NT2/D1 (cell line): ENCODE measurements around the gene CACNA1G.

Experiments
- DNase-seq: peaks from one replicate; pipeline ENCODE4 v3.0.0-alpha.2; 2011; ENCODE audit warnings: low read depth, low spot score
- H3K27me3 ChIP-seq: 2 replicates; pipeline ENCODE4 v1.6.0; 2011; ENCODE audit warnings: mild to moderate bottlenecking; ENCODE audit not compliant: insufficient read length, insufficient read depth
- H3K36me3 ChIP-seq: 2 replicates; pipeline ENCODE4 v1.6.1; 2011; ENCODE audit warnings: mild to moderate bottlenecking, low read length, mixed read lengths; ENCODE audit not compliant: insufficient read depth, insufficient read length
- H3K4me1 ChIP-seq: 2 replicates; pipeline ENCODE4 v1.5.1; 2011; ENCODE audit not compliant: insufficient read depth, insufficient read length
- H3K4me3 ChIP-seq: 2 replicates; pipeline ENCODE4 v1.5.1; 2011; ENCODE audit warnings: low read depth; ENCODE audit not compliant: insufficient read length
- H3K9ac ChIP-seq: 2 replicates; pipeline ENCODE4 v1.6.0; 2011; ENCODE audit warnings: low read depth; ENCODE audit not compliant: insufficient read length
- H3K9me3 ChIP-seq: 2 replicates; pipeline ENCODE4 v1.5.1; 2011; ENCODE audit warnings: mild to moderate bottlenecking, low read length; ENCODE audit not compliant: insufficient read depth
- SUZ12 ChIP-seq: IDR thresholded peaks from 2 replicates; pipeline ENCODE4 v1.6.1; 2011; ENCODE audit not compliant: insufficient read length, insufficient read depth; ENCODE audit errors: extremely low read depth
- YY1 ChIP-seq: IDR thresholded peaks from 2 replicates; pipeline ENCODE4 v1.6.1; 2011; ENCODE audit not compliant: insufficient read length, insufficient read depth
- ZNF274 ChIP-seq: IDR thresholded peaks from 2 replicates; pipeline ENCODE4 v1.6.1; 2011; ENCODE audit warnings: mild to moderate bottlenecking, low read depth, low read length

Gene CACNA1G

GRCh38 chr17:50594128-50594823, 33.8 kb downstream of the CACNA1G start:
- H3K27me3 ChIP-seq: no peaks in the 10 kb centered on the region
- H3K4me1 ChIP-seq: peaks cover 9% of the 10 kb centered on the region
- H3K36me3 ChIP-seq: no peaks in the 10 kb centered on the region

DNA sequence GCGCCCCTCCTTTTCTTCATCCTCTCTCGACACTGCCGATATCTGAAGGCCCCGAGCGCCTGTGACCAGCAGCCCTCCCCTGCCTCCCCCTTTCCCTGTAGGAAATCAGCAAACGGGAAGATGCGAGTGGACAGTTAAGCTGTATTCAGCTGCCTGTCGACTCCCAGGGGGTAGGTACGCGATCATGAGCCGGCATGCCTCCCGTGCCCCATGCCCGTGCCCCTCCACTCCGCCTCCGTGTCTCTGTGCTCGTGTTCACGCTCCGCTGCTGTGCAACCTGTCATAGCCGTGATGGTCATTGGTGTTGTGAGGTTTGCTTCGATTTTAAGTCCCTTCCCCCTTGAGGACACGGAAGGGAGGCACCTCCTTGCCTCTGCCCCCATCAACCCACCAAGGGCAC, 34.4 kb downstream of the CACNA1G start:
- H3K27me3 ChIP-seq: no peaks in the 10 kb centered on the region
- no peaks in the 10 kb centered on the region for H3K9me3 ChIP-seq
- H3K36me3 ChIP-seq: no peaks in the 10 kb centered on the region
- no peak for DNase-seq
- peaks cover 9% of the 10 kb centered on the region for H3K4me1 ChIP-seq
- no peak overlapping the region for H3K4me3 ChIP-seq
- TF ChIP-seq ZNF274 (no peak), YY1 (no peak), SUZ12 (no peak)
- H3K9ac ChIP-seq: no peak overlapping the region

More at GRCh38 chr17:50594128-50594823, 33.8 kb downstream of the CACNA1G start:
- no peak overlapping the region for H3K4me3 ChIP-seq
- no peak overlapping the region for H3K9ac ChIP-seq
- DNase-seq: no peak
- no peaks in the 10 kb centered on the region for H3K9me3 ChIP-seq
- no peak for TF ChIP-seq ZNF274
- no peak for TF ChIP-seq YY1
- TF ChIP-seq SUZ12: no peak

GRCh38 chr17:50596191-50597037, 35.9 kb downstream of the CACNA1G start:
- H3K4me3 ChIP-seq: no peak overlapping the region
- no peak overlapping the region for H3K9ac ChIP-seq
- no peaks in the 10 kb centered on the region for H3K27me3 ChIP-seq
- no peak for DNase-seq
- no peaks in the 10 kb centered on the region for H3K9me3 ChIP-seq
- peaks cover 9% of the 10 kb centered on the region for H3K4me1 ChIP-seq
- no peaks in the 10 kb centered on the region for H3K36me3 ChIP-seq
- TF ChIP-seq SUZ12 (no peak), YY1 (no peak), ZNF274 (no peak)

DNA sequence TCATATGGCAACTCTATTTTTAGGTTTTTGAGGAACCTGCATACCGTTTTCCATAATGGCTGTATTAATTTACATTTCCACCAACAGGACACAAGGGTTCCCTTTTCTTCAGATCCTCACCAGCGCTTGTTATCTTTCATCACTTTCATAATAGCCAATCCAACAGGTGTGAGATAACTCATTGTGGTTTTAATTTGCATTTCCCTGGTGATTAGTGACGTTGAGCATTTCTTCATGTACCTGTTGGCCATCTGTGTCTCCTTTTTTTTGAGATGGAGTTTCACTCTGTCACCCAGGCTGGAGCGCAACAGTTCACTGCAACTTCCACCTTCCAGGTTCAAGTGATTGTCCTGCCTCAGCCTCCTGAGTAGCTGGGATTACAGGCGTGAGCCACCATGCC, 38.0 kb downstream of the CACNA1G start:
- Histone ChIP-seq H3K27me3 (no peaks in the 10 kb centered on the region), H3K4me1 (peaks cover 16% of the 10 kb centered on the region), H3K9me3 (no peaks in the 10 kb centered on the region), H3K4me3 (no peak overlapping the region), H3K9ac (no peak overlapping the region), H3K36me3 (no peaks in the 10 kb centered on the region)
- TF ChIP-seq SUZ12 (no peak), YY1 (no peak), ZNF274 (no peak)
- DNase-seq: no peak

DNA sequence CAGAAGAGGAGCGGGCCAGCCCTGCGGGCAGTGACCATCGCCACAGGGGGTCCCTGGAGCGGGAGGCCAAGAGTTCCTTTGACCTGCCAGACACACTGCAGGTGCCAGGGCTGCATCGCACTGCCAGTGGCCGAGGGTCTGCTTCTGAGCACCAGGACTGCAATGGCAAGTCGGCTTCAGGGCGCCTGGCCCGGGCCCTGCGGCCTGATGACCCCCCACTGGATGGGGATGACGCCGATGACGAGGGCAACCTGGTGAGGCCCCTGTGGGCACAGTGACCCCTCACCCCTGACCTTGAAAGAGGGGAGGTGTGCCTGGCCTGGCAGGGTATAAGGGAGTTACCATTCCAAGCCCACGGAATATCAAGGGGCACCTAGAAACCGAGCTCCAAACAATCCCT, 39.1 kb downstream of the CACNA1G start:
- Histone ChIP-seq H3K27me3 (no peaks in the 10 kb centered on the region), H3K9ac (no peak overlapping the region), H3K4me3 (no peak overlapping the region), H3K4me1 (peaks cover 17% of the 10 kb centered on the region), H3K36me3 (no peaks in the 10 kb centered on the region), H3K9me3 (no peaks in the 10 kb centered on the region)
- TF ChIP-seq YY1 (no peak), ZNF274 (no peak), SUZ12 (no peak)
- no peak for DNase-seq

GRCh38 chr17:50601823-50602375, 41.4 kb downstream of the CACNA1G start:
- no peaks in the 10 kb centered on the region for H3K9me3 ChIP-seq
- no peak for DNase-seq
- no peak overlapping the region for H3K9ac ChIP-seq
- no peak for TF ChIP-seq YY1
- TF ChIP-seq ZNF274: no peak
- TF ChIP-seq SUZ12: no peak
- H3K4me3 ChIP-seq: no peak overlapping the region
- no peaks in the 10 kb centered on the region for H3K36me3 ChIP-seq
- no peaks in the 10 kb centered on the region for H3K27me3 ChIP-seq
- H3K4me1 ChIP-seq: peaks cover 25% of the 10 kb centered on the region

DNA sequence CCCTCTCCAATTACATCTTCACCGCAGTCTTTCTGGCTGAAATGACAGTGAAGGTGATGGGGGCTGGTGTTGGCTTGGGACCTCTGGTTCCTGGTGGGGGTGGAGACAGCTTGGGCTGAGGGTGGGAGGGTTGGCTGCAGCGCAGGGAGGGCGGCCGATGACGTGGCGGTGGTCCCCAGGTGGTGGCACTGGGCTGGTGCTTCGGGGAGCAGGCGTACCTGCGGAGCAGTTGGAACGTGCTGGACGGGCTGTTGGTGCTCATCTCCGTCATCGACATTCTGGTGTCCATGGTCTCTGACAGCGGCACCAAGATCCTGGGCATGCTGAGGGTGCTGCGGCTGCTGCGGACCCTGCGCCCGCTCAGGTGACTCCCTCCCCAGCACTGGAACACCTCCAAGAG, 42.3 kb downstream of the CACNA1G start:
- H3K4me1 ChIP-seq: peaks cover 27% of the 10 kb centered on the region
- no peak overlapping the region for H3K4me3 ChIP-seq
- DNase-seq: no peak
- TF ChIP-seq YY1: no peak
- TF ChIP-seq ZNF274: no peak
- TF ChIP-seq SUZ12: no peak
- no peaks in the 10 kb centered on the region for H3K36me3 ChIP-seq
- no peaks in the 10 kb centered on the region for H3K27me3 ChIP-seq
- no peaks in the 10 kb centered on the region for H3K9me3 ChIP-seq
- no peak overlapping the region for H3K9ac ChIP-seq
